ENCODE data around the gene PLTP.

GRCh38 chr20:45948261-45948733 is 36.3 kb upstream of the PLTP start:
- TF ChIP-seq POLR2AphosphoS2 (IDR thresholded peaks at IDR 0.05; ENCODE audit: low read depth, low read length) (peak; percentile 85), E2F1 (CRISPR knock-in tag; IDR thresholded peaks at IDR 0.05) (no peak), HDAC2 (CRISPR knock-in tag; IDR thresholded peaks at IDR 0.05) (no peak), ATF1 (CRISPR knock-in tag; IDR thresholded peaks at IDR 0.05) (no peak), POLR2G (IDR thresholded peaks at IDR 0.05; ENCODE audit: low read depth, low read length) (peak; percentile 9; the same call in 1 of the 2 replicates), SP140L (CRISPR knock-in tag; IDR thresholded peaks at IDR 0.05; ENCODE audit: borderline replicate concordance) (no peak)
- TF ChIP-seq, protein P1, sequence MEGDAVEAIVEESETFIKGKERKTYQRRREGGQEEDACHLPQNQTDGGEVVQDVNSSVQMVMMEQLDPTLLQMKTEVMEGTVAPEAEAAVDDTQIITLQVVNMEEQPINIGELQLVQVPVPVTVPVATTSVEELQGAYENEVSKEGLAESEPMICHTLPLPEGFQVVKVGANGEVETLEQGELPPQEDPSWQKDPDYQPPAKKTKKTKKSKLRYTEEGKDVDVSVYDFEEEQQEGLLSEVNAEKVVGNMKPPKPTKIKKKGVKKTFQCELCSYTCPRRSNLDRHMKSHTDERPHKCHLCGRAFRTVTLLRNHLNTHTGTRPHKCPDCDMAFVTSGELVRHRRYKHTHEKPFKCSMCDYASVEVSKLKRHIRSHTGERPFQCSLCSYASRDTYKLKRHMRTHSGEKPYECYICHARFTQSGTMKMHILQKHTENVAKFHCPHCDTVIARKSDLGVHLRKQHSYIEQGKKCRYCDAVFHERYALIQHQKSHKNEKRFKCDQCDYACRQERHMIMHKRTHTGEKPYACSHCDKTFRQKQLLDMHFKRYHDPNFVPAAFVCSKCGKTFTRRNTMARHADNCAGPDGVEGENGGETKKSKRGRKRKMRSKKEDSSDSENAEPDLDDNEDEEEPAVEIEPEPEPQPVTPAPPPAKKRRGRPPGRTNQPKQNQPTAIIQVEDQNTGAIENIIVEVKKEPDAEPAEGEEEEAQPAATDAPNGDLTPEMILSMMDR (CRISPR knock-in tag; IDR thresholded peaks at IDR 0.05): no peak

All from HepG2 (cell line).